ENCODE measurements around the gene KCNAB1. TPM values are rescaled to one million over a fixed set of nuclear protein-coding genes. Genes with fewer than 3 reads are reported as not detected.

Gene KCNAB1
- total RNA-seq, 1 experiment from 2014 or later = 1.0 TPM

DNA sequence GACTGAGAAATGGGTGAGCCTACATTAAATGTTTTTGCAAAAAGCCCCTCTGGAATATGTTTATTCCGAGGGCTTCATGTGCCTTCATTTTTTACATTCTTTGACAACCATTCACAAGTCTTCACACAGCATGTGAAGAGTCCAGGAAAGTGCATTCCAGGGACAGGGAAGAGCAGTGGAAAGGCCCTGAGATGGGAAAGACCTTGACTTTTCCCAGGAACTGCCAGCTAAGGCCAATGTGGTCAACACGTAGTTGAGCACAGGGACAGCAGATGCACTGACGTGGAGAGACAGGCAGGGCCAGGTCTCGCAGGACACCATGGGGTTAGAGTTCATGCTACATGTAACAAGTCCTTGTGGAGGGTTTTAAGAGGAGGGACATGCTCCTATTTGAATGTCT is 412.8 kb downstream of the KCNAB1 start (continued):
- no peak for TF ChIP-seq MLX (CRISPR knock-in tag; IDR thresholded peaks at IDR 0.05)
- no peak for TF ChIP-seq HMGA2 (CRISPR knock-in tag; IDR thresholded peaks at IDR 0.05)
- no peak for TF ChIP-seq ZNF423 (CRISPR knock-in tag; IDR thresholded peaks at IDR 0.05)

- Mint-ChIP-seq H3K36me3 (peaks cover 15% of the 10 kb centered on the region), H3K9me3 (no peaks in the 10 kb centered on the region), H3K4me1 (peaks cover 27% of the 10 kb centered on the region), H3K4me3 (no peak overlapping the region), H3K27ac (peak overlapping the region; percentile 50), H3K27me3 (ENCODE audit: low read depth) (no peaks in the 10 kb centered on the region)
- DNase-seq (ENCODE audit: low spot score) = no peak
- TF ChIP-seq PRRX2 (CRISPR knock-in tag; IDR thresholded peaks at IDR 0.05) = 0 out of 2 replicates have a peak, but pooled peaks have one; percentile 45
- TF ChIP-seq ZNF121 (CRISPR knock-in tag; IDR thresholded peaks at IDR 0.05) = no peak
- TF ChIP-seq USF2 (CRISPR knock-in tag; IDR thresholded peaks at IDR 0.05) = no peak
- peak; percentile 67 for TF ChIP-seq GABPB1 (CRISPR knock-in tag; IDR thresholded peaks at IDR 0.05)
- no peak for TF ChIP-seq ATF6 (CRISPR knock-in tag; IDR thresholded peaks at IDR 0.05)
- no peak for TF ChIP-seq ZNF263 (CRISPR knock-in tag; IDR thresholded peaks at IDR 0.05; ENCODE audit: low read depth)
- no peak for TF ChIP-seq TEAD4 (CRISPR knock-in tag; IDR thresholded peaks at IDR 0.05)
- TF ChIP-seq JUN (CRISPR knock-in tag; IDR thresholded peaks at IDR 0.05) = no peak
- no peak for TF ChIP-seq NFYB (CRISPR knock-in tag; conservative IDR thresholded peaks at IDR 0.05; ENCODE audit: low read depth)
- TF ChIP-seq, protein P1, sequence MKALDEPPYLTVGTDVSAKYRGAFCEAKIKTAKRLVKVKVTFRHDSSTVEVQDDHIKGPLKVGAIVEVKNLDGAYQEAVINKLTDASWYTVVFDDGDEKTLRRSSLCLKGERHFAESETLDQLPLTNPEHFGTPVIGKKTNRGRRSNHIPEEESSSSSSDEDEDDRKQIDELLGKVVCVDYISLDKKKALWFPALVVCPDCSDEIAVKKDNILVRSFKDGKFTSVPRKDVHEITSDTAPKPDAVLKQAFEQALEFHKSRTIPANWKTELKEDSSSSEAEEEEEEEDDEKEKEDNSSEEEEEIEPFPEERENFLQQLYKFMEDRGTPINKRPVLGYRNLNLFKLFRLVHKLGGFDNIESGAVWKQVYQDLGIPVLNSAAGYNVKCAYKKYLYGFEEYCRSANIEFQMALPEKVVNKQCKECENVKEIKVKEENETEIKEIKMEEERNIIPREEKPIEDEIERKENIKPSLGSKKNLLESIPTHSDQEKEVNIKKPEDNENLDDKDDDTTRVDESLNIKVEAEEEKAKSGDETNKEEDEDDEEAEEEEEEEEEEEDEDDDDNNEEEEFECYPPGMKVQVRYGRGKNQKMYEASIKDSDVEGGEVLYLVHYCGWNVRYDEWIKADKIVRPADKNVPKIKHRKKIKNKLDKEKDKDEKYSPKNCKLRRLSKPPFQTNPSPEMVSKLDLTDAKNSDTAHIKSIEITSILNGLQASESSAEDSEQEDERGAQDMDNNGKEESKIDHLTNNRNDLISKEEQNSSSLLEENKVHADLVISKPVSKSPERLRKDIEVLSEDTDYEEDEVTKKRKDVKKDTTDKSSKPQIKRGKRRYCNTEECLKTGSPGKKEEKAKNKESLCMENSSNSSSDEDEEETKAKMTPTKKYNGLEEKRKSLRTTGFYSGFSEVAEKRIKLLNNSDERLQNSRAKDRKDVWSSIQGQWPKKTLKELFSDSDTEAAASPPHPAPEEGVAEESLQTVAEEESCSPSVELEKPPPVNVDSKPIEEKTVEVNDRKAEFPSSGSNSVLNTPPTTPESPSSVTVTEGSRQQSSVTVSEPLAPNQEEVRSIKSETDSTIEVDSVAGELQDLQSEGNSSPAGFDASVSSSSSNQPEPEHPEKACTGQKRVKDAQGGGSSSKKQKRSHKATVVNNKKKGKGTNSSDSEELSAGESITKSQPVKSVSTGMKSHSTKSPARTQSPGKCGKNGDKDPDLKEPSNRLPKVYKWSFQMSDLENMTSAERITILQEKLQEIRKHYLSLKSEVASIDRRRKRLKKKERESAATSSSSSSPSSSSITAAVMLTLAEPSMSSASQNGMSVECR (CRISPR knock-in tag; IDR thresholded peaks at IDR 0.05; ENCODE audit: borderline replicate concordance) = no peak
- no peak for TF ChIP-seq ZNF138 (CRISPR knock-in tag; conservative IDR thresholded peaks at IDR 0.05)
- ChIA-PET POLR2A (interaction anchor here (0.7 to 1.0 kb wide), 2 partner anchors 214 to 553 kb away, joined by 3 to 4 read pairs; no protein-coding TSS in a partner anchor), CTCF (interaction anchor here (0.9 to 1.7 kb wide), 6 partner anchors 25 to 383 kb away, joined by 3 to 6 read pairs (median 5); partner anchors contain the start of gene TIPARP)
- ATAC-seq = peak; percentile 46
Measured at GRCh38 chr3:156535162-156535627, 414.8 kb downstream of the KCNAB1 start.

GRCh38 chr3:156535798-156536197 is 415.4 kb downstream of the KCNAB1 start:
- peaks cover 15% of the 10 kb centered on the region for H3K36me3 Mint-ChIP-seq
- ChIA-PET CTCF (interaction anchor here (0.6 to 1.7 kb wide), 6 partner anchors 26 to 384 kb away, joined by 3 to 6 read pairs (median 4); partner anchors contain the start of gene TIPARP), POLR2A (no interaction called here)
- H3K4me3 Mint-ChIP-seq = no peak overlapping the region
- H3K27me3 Mint-ChIP-seq (ENCODE audit: low read depth) = no peaks in the 10 kb centered on the region
- ATAC-seq = no peak
- no peak for DNase-seq (ENCODE audit: low spot score)
- H3K27ac Mint-ChIP-seq = peak overlapping the region; percentile 50; the same call in 1 of the 2 replicates
- no peaks in the 10 kb centered on the region for H3K9me3 Mint-ChIP-seq
- peaks cover 27% of the 10 kb centered on the region for H3K4me1 Mint-ChIP-seq
- no peak for TF ChIP-seq NFE2L1 (CRISPR knock-in tag; IDR thresholded peaks at IDR 0.05)
- TF ChIP-seq ZSCAN18 (CRISPR knock-in tag; IDR thresholded peaks at IDR 0.05) = no peak
- TF ChIP-seq, protein P2, sequence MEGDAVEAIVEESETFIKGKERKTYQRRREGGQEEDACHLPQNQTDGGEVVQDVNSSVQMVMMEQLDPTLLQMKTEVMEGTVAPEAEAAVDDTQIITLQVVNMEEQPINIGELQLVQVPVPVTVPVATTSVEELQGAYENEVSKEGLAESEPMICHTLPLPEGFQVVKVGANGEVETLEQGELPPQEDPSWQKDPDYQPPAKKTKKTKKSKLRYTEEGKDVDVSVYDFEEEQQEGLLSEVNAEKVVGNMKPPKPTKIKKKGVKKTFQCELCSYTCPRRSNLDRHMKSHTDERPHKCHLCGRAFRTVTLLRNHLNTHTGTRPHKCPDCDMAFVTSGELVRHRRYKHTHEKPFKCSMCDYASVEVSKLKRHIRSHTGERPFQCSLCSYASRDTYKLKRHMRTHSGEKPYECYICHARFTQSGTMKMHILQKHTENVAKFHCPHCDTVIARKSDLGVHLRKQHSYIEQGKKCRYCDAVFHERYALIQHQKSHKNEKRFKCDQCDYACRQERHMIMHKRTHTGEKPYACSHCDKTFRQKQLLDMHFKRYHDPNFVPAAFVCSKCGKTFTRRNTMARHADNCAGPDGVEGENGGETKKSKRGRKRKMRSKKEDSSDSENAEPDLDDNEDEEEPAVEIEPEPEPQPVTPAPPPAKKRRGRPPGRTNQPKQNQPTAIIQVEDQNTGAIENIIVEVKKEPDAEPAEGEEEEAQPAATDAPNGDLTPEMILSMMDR (IDR thresholded peaks at IDR 0.05) = no peak
- no peak for TF ChIP-seq OVOL2 (CRISPR knock-in tag; IDR thresholded peaks at IDR 0.05; ENCODE audit: borderline replicate concordance)
- TF ChIP-seq ESRRA (CRISPR knock-in tag; IDR thresholded peaks at IDR 0.05; ENCODE audit: borderline replicate concordance) = no peak
- no peak for TF ChIP-seq MXD4 (CRISPR knock-in tag; IDR thresholded peaks at IDR 0.05; ENCODE audit: borderline replicate concordance)
- TF ChIP-seq KAT7 (CRISPR knock-in tag; IDR thresholded peaks at IDR 0.05; ENCODE audit: borderline replicate concordance) = no peak
- no peak for TF ChIP-seq NFATC4 (CRISPR knock-in tag; IDR thresholded peaks at IDR 0.05)

Measured in WTC11 (cell line).